Measurements from ENCODE around the gene RBM17. TPM values are rescaled to one million over a fixed set of nuclear protein-coding genes. Genes with fewer than 3 reads are reported as not detected.
A peak's percentile ranks its signal among the peaks of the same experiment; 100 is the strongest.
"Not testable (repeated sequence)": the region's sequence is repeated elsewhere in the genome, so short reads cannot be mapped to it uniquely, and the experiment has no call there.

RBM17 gene
- total RNA-seq, 1 donor from 2014 or later = 90.8 TPM

DNA sequence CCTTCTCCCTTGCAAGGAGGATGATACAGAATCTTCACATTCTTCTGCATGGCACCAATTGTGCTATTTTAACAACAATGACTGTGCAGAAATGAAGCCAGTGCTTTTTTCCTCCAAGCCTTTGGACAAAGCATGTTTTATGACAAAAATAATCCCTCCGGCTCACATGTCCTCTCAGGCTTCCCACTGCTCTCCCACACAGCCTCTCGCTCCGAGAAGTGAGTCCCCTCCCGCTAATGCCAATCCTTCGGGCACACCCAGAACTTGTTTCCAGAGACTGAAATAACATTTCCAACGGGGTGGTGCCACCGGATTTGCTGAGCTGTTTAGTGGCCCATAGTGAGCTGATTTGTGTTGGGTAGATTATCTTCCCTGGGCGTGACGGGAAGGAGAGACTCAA is 35.8 kb downstream of the RBM17 start:
- H3K9me3 ChIP-seq = no peaks in the 10 kb centered on the region
- H3K36me3 ChIP-seq = no peaks in the 10 kb centered on the region
- intact Hi-C loops (cut with DNase I) = no loop called here
- no peak overlapping the region for H3K4me3 ChIP-seq
- ATAC-seq = no peak
- H3K27me3 ChIP-seq (ENCODE audit: low read depth) = no peaks in the 10 kb centered on the region
- TF ChIP-seq, protein P1, sequence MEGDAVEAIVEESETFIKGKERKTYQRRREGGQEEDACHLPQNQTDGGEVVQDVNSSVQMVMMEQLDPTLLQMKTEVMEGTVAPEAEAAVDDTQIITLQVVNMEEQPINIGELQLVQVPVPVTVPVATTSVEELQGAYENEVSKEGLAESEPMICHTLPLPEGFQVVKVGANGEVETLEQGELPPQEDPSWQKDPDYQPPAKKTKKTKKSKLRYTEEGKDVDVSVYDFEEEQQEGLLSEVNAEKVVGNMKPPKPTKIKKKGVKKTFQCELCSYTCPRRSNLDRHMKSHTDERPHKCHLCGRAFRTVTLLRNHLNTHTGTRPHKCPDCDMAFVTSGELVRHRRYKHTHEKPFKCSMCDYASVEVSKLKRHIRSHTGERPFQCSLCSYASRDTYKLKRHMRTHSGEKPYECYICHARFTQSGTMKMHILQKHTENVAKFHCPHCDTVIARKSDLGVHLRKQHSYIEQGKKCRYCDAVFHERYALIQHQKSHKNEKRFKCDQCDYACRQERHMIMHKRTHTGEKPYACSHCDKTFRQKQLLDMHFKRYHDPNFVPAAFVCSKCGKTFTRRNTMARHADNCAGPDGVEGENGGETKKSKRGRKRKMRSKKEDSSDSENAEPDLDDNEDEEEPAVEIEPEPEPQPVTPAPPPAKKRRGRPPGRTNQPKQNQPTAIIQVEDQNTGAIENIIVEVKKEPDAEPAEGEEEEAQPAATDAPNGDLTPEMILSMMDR (IDR thresholded peaks at IDR 0.05) = no peak
- DNase-seq = no peak
- peaks cover 27% of the 10 kb centered on the region for H3K4me1 ChIP-seq
- no peak overlapping the region for H3K27ac ChIP-seq

DNA sequence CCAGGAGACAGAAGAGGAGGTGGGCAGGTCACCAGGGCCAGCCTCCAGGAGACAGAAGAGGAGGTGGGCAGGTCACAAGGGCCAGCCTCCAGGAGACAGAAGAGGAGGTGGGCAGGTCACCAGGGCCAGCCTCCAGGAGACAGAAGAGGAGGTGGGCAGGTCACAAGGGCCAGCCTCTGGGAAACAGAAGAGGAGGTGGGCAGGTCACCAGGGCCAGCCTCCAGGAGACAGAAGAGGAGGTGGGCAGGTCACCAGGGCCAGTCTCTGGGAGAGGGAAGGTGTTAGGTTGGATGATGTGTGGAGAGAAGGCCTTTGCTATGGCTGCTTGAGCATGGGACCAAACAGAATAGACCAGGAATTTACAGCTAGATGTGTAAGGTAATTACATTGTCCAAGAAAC is 38.6 kb downstream of the RBM17 start:
- intact Hi-C loops (cut with DNase I); H3K9me3 ChIP-seq; ATAC-seq; H3K36me3 ChIP-seq; DNase-seq; H3K4me3 ChIP-seq; H3K27me3 ChIP-seq (ENCODE audit: low read depth); H3K27ac ChIP-seq: not testable (repeated sequence)
- peaks cover 27% of the 10 kb centered on the region for H3K4me1 ChIP-seq

DNA sequence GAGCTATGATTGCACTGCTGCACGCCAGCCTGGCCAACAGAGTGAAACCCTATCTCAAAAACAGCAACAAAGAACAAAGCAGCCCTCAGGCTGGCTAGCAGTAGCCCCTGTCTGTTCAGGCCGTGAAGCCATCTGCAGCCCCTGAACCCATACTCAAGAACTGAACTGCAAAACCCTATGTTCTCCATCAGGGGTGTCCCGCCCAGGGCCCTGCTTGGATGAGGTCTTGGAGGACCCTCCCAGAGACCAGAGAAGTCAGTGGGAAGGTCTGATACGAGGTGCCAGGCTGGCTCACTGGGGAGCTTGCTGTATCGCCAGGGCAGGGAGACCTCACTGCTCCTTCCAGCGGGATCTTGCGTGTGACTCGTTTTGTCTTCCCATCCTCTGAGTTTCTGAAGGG is 39.3 kb downstream of the RBM17 start:
- DNase-seq = no peak
- peaks cover 27% of the 10 kb centered on the region for H3K4me1 ChIP-seq
- ATAC-seq = no peak
- peaks cover 4% of the 10 kb centered on the region for H3K27me3 ChIP-seq (ENCODE audit: low read depth)
- H3K4me3 ChIP-seq = no peak overlapping the region
- H3K27ac ChIP-seq = no peak overlapping the region
- TF ChIP-seq, protein P1 (IDR thresholded peaks at IDR 0.05) = no peak
- intact Hi-C loops (cut with DNase I) = no loop called here
- H3K9me3 ChIP-seq = no peaks in the 10 kb centered on the region
- no peaks in the 10 kb centered on the region for H3K36me3 ChIP-seq

DNA sequence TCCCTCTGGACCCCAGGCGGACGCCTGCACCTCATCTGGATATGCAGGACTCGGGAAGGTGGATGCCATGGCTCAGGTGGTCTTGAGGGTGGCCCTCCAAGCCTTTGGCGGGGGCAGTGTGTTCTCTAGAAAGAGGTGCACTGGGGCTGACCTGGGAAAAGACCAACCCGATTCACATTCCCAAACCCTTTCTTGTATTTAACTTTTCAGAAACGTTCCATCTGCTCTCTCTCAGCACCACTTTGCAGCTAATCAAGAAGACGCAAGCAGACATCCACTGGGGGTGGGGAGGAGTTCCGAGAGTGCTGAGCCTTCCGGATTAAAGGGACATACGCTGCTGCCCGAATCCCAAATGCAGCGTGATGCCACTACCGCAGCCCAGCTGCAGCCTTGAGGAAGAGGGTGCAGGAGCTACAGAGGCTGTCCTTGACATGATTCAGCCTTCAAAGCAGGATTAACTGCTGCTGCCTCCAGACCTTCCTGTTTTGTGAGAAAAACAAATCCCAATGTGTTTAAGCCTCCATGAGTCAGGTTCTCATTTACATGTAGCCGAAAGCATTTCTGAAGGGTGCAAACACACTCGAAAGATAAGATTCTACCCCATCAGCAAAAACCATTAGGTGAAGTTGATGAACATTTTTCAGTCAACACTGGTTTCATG is 39.9 kb downstream of the RBM17 start:
- Histone ChIP-seq H3K4me3 (peak overlapping the region; percentile 31), H3K9me3 (no peaks in the 10 kb centered on the region), H3K27ac (no peak overlapping the region), H3K36me3 (no peaks in the 10 kb centered on the region), H3K27me3 (ENCODE audit: low read depth) (peaks cover 4% of the 10 kb centered on the region), H3K4me1 (peaks cover 27% of the 10 kb centered on the region)
- no peak for DNase-seq
- intact Hi-C loops (cut with DNase I) = no loop called here
- TF ChIP-seq, protein P1 (IDR thresholded peaks at IDR 0.05) = no peak
- ATAC-seq = peak; percentile 50 to 71

DNA sequence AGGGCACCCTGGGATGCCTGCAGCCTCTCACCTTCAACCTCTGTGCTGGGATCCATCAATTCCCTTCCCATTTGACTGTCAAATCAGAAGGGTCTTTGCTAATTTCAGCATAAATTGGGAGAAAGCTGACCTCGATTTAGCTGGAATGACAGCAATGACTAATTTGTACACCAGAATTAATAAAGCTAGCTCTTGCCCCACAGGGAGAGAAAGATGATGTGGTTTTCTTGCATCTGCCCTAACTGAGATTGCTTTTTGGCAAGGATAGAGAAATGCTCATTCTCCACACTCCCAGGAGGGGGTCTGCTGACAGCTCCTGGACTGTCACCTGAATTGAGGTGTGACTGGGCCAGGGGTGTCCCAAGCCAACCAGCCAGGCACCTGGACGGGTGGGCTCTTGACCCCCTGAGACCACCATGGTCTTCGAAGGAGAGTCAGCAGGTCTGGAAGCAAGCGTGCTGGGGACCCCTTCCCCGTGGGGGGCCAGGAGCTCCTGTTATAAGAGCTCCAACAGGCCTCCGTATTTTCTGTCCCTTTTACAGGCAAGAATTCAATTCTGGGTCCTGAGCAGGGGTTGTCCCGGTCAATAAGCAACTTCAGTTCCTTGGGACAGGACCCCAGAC is 42.1 kb downstream of the RBM17 start:
- Histone ChIP-seq H3K27me3 (ENCODE audit: low read depth) (peaks cover 4% of the 10 kb centered on the region), H3K36me3 (no peaks in the 10 kb centered on the region), H3K27ac (no peak overlapping the region), H3K4me3 (no peak overlapping the region), H3K4me1 (peaks cover 13% of the 10 kb centered on the region), H3K9me3 (no peaks in the 10 kb centered on the region)
- no peak for DNase-seq
- intact Hi-C loops (cut with DNase I) = no loop called here
- no peak for ATAC-seq
- TF ChIP-seq, protein P1 (IDR thresholded peaks at IDR 0.05) = no peak

DNA sequence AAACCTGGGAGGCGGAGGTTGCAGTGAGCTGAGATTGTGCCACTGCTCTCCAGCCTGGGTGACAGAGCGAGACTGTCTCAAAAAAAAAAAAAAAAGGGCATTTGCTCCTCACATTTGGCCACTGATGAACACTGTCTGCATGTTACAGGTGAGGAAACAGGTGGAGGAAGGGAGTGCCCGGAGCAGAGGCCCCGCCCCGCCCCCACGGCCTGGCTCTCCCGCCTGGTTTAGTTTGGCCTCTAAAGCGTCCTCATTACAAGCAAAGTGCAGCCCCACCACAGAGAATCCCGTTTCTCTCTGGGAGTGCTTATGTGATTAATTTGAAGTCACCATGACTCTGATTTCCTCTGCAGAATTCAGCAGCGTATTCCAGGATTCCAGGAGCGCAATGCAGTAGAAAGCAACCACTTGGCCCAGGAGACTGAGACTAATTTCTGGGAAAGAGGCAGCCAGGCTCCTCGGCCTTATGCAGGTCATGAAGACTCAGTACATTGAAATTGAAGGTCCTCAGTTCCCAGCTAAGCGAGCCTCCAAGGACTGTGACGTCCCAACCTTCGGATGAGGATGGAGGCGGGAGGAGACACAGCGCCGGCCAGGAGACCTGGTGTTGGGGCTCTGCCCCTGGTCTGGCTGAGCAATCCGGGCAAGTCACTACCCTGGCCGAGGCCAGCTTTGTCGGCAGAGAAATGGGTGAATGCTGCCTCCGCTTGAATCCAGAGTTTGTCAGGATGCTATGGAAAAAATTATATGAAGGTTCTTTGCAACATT is 44.7 kb downstream of the RBM17 start:
- no peak for DNase-seq
- Histone ChIP-seq H3K27ac (no peak overlapping the region), H3K4me3 (no peak overlapping the region), H3K27me3 (ENCODE audit: low read depth) (peaks cover 11% of the 10 kb centered on the region), H3K9me3 (no peaks in the 10 kb centered on the region), H3K4me1 (peaks cover 8% of the 10 kb centered on the region), H3K36me3 (no peaks in the 10 kb centered on the region)
- TF ChIP-seq, protein P1 (IDR thresholded peaks at IDR 0.05) = no peak
- intact Hi-C loops (cut with DNase I) = no loop called here
- no peak for ATAC-seq
